Measurements from ENCODE around the gene ZNF195.
"Not testable (repeated sequence)": the region's sequence is repeated elsewhere in the genome, so short reads cannot be mapped to it uniquely, and the experiment has no call there.

Gene ZNF195

DNA sequence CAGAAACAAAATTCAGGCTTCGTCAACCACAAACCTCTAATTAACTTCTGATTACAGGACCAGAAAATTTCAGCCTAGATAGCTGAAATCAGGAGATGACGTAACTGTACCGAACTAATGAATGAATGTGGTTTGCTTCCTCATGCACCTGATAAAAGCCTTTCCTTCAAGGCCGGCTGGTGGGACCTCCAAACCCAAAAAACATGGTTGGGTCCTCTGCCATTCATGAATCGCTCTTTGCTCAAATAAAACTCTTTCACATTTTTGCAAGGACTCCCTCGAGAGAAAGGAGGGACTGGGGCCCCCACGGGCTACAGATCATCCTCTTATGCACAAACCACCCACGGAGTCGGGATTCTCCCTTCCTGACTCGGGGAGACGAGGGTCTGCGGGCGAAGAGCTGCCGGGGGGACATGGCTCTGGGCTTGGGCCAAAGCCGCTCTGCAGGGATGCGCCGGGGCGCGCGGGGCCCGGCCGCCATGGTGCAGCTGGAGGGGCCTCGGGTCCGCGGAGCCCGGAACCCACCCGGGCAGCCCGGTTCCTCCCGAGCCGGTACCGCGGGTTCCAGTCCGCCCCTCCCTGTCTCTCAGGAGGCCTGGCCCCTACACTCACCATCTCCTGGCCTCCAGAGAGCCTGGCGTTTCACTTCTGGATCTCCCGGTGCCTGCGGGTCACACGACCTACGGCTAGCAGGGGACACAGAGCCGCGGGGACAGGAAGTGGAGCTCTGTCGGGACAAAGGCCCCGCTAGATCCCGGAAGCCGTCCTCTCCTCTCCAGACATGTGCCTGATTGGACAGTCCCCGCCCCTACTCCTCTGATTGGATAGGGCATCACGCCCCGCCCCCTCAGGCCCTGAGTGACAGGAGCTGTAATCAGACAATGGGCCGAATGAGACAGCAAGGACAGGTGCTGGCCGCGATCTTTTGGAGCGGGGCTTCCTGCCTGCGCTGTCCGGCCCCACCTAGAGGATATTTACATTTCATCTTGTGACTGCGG is at the start of gene ZNF195:
Gene ZNF195 (minus strand): TSS at position 721 of the 998 bp plus-strand sequence. CDS start 106 bp downstream, at position 615.
- peak; percentile 97 for DNase-seq

DNA sequence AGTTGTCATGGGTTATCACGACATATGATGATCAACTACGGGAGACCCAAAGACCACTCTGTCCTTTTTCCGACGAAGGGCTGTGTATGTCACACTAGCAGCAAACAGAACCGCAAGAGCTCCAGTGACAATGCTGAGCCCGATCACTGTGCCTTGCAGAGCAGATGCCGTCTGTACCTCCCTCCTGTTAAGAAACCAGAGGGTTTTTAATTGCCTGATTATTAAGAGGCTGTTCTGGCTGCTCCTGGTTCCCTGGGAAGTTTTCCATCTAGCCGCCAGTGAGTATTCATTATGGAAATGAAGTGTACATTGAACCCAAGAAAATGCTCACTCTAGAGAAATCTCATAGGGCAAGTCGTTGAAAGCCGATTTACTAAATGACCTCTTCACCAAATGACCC is 49.1 kb upstream of the ZNF195 start:
- not testable (repeated sequence) for DNase-seq

DNA sequence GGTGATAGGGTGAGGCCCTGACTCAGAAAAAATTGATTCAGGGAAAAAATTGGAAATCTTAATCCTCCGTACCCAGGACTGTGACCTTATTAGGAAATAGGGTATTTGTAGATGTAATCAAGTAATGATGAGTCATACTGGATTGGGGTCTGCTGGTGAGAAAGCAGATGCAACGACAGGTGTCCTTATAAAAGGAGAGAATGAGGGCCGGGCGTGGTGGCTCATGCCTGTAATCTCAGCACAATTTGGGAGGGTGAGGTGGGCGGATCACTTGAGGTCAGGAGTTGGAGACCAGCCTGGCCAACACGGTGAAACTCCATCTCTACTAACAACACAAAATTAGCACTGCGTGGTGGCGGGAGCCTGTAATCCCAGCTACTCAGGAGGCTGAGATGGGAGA is 47.6 kb upstream of the ZNF195 start:
- not testable (repeated sequence) for DNase-seq

DNA sequence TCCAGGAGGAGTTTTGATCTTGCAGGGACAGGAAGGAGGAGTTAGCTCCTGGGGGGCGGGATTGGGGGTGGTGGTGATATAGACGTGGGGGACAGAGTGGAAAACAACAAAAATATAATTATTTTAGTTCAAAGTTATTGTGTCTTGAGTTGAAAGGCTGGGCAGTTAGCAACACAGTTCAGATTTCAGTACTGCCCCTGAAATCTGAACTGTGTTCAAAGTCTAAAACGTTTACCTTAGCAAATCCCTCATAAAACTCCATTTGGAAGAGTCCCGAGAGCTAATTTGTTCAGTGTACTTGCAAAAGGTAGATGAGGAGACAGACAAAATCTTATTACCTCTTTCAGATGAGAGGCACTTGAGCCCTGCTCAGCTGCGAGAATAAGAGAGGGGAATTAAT is 45.0 kb upstream of the ZNF195 start:
- DNase-seq, result not testable (repeated sequence)

DNA sequence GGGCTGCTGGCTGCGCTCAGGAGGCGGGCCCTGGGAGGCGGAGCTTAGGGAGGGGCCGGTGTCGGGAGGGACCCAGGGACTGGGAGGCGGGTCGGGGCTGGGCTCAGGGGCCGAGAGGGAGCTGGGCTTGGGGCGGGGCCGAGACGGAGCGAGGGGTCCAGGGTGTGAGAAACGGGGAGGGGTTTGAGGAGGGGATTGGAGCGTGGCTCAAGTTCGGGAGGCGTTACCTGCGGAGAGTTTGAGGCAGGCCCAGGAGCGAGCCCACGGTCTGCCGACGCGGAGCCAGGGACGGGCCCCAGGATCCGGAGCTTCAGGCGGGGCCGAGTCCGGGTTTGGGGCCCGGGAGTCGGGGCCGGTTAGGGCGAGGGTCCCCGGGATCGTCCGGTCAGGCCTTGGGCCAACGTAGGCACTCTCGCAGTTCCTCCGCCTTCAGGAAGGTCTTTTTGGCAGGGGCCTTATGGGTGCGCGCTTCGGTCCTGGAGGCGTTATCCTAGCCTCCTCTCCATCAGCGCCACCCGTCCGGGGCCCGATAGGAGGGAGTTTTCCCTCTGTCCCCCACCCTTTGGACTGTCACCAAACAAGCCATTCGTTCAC is 44.3 kb upstream of the ZNF195 start:
- DNase-seq, result not testable (repeated sequence)

DNA sequence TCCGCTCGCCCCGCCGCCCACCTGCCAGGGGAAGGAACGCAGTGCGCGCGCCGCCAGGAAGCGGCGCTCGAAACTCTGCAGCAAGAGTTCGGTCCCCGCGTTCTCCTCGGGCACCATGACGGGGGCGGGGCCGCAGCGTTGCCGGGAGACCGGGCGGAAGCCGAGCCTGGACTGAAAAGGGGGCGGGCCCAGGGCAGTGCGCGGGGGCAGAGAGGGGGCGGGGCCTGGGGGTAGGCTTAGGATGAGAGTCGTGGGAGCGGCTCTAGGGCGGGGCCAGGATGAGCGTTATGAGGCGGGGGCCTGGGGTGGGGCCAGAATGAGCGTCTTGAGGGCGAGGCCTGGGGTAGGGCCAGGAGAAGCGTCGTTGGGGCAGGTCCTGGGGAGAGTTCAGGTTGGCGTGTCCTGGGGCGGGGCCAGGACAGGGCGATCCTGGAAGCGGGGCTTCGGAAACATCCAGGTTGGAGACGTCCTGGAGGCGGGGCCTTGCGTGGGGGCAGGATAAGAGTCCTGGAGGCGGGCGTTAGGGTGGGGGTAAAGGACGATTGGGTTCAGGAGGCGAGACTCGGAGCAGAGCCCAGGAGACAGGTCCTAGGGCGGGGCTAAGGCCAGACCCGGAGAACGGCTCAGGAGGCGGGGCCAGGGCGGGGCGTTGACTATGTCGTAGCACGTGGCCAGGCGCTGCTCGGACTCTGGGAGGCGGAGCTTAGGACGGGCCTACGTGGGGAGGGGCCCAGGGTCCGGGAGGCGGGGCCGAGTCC is 43.6 kb upstream of the ZNF195 start:
- DNase-seq, result peak; percentile 94

DNA sequence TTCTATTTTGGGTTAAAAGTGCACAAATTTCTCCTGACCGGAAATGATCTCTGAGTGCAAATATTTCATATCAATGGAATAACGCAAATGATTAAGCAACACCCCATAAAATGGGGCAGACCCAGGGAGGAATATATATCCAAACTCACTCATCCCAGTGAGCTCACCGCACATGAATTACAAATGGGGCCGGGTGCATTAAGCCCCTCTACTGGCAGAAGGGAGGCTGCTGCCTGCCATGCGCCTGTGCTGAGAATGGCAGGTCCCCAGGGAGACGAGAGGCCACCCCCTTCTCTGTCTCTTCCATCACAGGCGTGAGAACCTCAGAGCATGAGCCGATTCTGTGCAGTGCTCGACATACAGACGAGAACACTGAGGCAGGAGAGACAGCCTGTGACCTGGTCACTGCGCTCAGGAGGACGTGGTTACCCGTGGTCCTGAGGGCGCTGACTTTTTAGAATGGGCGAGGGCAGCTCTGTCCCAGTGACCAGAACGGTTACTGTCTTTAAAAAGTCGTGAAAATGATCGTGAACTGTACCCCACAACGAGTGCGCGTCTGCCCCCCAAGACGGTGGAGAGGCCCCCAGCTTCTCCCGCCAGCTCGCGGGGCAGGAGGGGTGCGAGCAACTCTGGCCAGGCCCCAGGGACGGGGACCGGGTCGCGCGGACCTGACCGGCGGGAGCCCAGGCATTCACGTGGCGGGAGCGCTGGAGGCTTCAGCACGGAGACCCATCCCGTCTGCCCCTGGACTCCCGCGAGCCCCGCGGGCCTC is 42.8 kb upstream of the ZNF195 start:
- not testable (repeated sequence) for DNase-seq

DNA sequence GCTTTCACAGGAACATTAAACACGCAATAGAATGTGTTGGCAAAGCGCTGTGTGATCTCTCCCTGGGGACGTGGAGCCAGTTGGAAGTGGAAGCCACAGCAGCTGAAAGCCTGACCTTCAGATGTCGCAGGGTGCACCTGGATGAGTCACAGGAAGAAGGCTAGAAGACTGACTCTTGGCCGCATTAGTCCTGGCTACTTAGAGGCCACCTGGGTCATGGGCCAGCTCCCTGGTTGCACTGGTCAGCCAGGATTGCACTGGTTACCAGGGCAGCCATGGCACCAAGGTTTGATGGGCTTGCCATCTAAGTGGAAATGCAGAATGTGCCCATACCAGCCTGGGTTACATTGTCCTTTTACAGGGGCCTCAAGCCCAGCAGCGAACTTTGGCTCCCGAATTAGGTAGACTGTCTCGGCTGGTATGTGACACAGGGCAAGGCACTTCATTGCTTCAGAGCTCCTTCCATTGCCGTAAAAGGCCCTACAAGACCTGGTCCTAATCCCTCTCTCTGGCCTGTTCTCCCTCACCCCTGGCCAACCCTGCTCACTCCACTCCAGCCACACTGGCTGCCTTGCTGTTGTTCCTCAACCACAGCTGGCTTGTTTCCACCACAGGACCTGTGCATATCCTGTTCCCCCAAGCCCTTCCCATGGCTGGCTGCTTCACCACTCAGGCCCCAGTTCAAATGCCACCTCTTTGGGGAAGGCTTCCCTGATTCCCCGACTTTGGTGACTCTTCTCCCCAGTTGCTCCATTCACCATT is 41.5 kb upstream of the ZNF195 start:
- not testable (repeated sequence) for DNase-seq

DNA sequence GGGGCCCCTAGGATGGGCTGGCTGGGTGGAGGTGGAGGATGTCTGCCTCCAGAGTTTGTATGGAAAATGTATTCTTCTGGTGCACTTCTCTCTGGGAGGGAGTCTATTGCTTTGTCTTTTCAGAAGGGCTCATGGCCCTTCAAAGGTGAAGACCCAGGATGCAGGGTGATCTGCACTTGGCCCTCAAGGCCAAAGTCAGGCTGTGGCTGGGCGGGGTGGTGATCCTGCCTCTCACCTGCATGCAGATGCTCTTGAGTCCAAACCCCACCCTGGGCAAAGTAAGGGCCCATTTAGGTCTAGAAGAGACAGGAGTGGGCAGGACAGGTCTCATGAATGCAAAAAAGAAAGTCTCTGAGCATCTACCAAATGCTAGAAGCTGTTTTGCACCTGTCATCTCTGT is 40.5 kb upstream of the ZNF195 start:
- not testable (repeated sequence) for DNase-seq

DNA sequence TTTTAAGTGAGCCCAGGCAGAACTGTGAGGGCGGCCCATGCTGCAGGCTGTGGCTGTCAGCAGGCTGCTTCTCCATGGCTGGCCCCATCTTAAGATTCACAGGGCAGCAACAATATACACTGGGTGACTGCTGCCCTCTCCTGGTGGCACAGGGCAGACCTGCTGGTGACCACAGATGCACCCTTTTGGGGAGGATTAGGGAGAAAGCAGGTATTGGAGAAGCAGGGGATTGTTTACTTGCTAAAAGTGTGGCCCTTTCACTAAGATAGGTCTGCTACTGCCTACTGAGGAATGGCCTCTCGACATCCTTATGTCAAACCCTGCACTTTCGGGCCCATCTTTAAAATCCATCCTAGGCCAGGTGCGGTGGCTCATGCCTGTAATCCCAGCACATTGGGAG is 38.1 kb upstream of the ZNF195 start:
- DNase-seq, result peak; percentile 47

DNA sequence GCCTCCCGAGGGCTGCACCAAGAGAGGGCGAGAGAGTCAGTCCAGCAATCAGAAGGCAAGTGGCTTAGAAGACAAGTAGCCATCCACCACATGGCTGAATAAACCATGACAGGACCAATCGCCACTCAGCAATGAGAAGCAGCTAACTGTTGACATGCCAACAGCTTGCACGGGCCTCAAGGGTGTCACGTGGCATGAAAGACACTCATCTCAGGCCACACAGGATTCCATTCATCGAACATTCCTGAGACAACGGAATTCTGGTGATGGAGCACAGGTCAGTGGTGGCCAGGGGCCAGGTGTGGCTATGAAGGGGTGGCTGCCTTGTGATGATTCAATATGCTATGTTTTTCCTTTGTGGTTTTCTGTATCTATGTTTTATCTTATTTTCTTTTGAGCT is 36.4 kb upstream of the ZNF195 start:
- not testable (repeated sequence) for DNase-seq

DNA sequence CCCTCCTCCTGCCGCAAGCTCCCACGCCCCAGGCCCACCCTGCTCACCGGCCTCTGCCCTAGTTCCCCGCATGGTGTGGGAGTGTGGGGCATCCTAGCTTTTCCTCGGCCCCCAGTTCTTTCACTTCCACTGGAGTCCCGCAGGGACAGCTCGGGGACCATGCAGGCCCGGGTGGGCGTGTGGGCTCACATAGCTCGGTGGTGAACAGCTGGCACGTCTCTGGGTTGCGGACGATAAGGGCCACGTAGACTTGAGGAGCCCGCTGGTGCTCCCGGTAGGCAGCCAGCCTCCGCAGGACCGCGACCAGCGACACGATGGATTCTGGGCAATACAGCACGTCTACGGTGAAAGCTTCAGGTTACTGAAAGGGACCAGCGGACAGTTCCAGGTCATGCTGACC is 34.7 kb upstream of the ZNF195 start:
- not testable (repeated sequence) for DNase-seq

DNA sequence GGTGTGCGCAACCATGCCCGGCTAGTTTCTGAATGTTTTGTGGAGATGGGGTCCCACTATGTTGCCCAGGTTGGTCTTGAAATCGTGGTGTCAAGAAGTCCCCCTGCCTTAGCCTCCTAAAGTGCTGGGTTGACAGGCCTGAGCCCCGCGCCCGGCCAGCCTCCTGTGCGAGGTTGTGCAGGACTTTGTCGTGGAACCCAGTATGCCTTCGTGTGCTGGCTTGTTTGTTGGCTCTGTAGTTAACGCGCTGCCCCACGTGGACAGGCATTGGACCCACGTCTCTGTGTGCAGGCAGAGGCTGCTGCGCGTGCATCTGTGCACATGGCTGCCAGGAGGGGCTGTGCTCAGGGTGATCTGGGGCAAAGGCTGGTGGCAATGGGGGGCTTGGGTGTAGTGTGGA is 33.9 kb upstream of the ZNF195 start:
- DNase-seq, result no peak

DNA sequence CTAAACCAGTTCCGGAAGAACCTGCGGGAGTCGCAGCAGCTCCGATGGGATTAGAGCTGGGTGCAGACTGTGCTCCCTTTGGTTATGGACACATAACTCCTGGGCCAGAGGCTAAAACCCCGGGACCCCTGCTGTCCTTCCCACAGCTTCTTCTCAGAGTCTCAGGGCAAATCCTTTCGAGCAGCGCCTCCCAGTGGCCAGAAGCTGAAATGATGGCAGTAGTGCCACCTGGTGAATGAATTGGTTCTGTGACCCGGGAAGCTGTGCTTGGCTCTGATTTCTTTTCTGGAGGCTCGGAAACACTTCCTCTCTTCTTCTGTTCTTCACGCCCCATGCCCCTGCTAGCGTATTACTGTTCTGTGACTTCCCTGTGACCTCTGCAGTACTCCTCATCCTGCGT is 29.8 kb upstream of the ZNF195 start:
- DNase-seq, result peak; percentile 59

DNA sequence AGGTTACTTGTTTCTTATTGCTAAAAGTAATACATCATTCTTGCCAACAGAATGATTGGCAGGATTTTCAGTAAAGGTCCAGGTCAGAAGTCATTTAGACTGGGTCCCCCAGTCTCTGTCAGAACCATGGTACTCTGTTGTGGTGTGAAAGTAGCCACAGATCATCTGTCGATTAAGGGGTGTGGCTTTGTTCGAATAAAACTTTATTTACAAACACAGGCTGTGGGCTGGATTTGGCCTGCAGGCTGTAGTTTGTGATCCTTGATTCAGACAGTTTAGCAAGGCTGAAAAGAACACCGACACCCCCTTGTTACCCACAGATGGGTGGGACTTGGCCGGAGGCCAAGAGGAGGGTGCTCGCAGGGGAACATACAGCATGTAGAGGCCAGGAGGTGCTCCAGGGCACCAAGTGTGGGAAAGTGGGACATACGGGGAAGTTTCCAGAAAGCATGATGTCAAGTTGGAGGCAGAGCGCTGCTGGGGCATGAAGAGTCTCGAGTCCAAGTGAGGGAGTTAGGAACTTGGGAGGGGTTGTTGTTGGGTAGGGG is 29.2 kb upstream of the ZNF195 start:
- not testable (repeated sequence) for DNase-seq

DNA sequence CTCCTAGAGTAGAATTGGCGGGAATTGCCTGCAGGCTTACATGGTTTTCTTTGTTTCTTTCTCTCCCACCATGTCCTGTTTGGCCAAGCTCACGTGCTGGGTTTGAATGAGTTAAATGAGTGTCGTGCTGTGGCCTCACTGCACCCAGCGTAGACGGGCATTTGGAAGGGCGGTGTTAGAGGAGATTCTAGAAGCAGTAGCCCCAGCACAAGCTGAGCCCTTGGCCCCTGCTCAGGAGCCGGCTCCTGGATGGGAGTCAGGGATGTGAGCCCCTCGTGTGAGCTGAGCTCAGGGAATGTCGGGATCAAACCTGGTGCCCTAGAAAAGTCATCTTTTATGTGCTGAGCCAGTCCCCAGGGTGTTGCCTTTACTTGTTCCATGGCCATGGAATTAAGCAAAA is 28.0 kb upstream of the ZNF195 start:
- DNase-seq, result not testable (repeated sequence)

DNA sequence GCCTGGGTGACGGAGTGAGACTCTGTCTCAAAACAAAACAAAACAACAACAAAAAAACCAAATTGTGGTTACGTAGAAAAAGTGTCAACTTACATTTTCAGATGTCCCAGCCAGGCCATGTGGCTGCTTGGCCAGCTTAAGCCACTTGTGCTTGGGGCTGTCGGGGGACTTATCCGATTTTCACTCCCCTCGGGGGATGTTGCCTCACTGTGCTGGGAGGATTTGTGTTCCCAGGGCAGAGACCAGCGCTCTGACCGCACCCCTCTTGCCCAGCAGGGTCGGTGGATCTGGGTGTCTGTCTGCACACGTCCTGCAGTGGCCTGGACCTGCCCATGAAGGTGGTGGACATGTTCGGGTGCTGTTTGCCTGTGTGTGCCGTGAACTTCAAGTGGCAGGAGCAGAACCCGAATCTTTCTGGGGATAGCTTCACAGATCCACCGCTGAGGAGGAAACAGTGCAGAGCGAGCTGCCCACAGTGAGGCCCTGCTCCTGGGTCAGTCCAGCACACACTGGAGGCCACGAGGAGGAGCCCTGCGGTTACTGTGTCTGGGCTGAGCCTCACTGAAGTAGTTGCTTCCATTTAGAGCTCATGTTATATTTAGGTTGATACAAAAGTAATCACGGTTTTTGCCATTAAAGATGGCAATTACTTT is 27.4 kb upstream of the ZNF195 start:
- DNase-seq, result not testable (repeated sequence)

DNA sequence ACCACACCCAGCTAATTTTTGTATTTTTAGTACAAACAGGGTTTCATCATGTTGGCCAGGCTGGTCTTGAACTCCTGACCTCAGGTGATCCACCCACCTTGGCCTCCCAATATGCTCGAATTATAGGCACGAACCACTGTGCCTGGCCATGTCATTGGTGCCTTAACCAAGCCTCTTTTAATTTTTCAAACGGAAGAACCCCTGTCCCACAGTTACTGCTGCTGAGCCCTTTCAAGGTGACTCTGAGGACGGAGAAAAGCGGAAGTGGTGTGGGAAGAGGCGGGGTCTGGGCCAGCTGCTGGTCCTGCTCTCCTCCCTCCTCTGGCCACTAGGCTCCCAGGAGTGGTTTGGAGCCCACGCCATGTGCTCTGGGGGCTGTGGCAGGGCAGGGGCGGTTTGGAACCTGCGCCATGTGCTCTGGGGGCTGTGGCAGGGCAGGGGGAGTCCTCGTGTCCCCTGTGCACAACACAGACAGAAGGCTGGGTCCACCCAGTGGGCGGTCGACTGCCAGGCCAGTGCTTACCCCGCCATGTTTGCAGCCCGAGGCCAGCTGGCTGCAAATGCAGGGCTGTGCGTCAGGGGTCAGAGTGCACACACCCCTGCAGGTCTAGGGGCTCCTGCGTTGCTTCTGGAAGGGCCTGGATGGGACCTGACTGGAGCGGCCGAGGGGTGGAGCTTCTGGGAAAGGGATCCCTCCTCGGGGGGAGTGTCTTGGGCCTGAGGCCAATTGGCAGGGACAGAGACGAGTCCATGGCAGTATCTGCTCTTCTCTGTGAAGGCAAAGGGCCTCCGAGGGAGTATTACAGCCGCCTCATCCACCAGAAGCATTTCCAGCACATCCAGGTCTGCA is 25.4 kb upstream of the ZNF195 start:
- DNase-seq, result not testable (repeated sequence)

DNA sequence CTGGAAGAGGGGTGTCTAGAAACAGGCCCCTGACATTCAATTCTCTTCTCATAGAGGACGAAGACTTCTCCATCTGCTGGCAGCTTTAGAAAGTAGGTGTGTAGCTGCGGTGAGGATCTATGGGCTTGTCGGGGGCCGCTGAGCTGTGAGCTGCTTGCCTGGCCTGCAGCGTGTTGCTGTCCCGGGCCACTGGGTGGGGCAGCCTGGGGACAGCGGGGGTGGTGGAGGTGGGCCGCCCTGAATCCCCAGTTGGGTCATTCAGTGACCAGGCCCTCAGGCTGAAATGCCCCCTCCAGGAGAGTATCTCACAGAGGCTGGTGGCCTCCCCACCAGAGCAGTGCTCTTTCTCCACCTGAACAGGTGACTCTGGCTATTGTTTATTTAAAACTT is 23.9 kb upstream of the ZNF195 start:
- DNase-seq, result not testable (repeated sequence)
